Mesenchymal stem cell (in vitro differentiated cells and primary cell): ENCODE data around the gene GDF2.

ENCODE experiments used
- DNase-seq: peaks from one replicate; pipeline ENCODE4 v3.0.0-alpha.2; 2013
- H2AFZ ChIP-seq: one replicate; pipeline ENCODE4 v1.6.1; 2013; ENCODE audit warnings: low read depth, mild to moderate bottlenecking, control low read depth, inconsistent platforms, low read length, moderate library complexity
- H2AK5ac ChIP-seq: 2 replicates; pipeline ENCODE4 v1.6.1; 2013; ENCODE audit warnings: low read length, moderate library complexity, mild to moderate bottlenecking, inconsistent platforms; ENCODE audit not compliant: severe bottlenecking
- H2BK120ac ChIP-seq: one replicate; pipeline ENCODE4 v1.6.1; 2013; ENCODE audit warnings: low read depth, mild to moderate bottlenecking, inconsistent platforms, low read length, moderate library complexity
- H2BK12ac ChIP-seq, 2 experiments: one replicate each; pipeline ENCODE4 v1.6.1; 2013; ENCODE audit warnings: inconsistent platforms in 2 of 2, low read length in 2 of 2, mild to moderate bottlenecking in 2 of 2, moderate library complexity in 2 of 2, control low read depth in 1 of 2
- H2BK15ac ChIP-seq: one replicate; pipeline ENCODE4 v1.6.1; 2013; ENCODE audit warnings: mild to moderate bottlenecking, low read depth, inconsistent platforms; ENCODE audit not compliant: poor library complexity, severe bottlenecking
- H2BK5ac ChIP-seq: 2 replicates; pipeline ENCODE4 v1.6.1; 2013; ENCODE audit warnings: low read depth, mild to moderate bottlenecking, low read length, control low read depth, inconsistent platforms; ENCODE audit not compliant: poor library complexity, severe bottlenecking
- H3K14ac ChIP-seq, 2 experiments: one replicate each; pipeline ENCODE4 v1.6.1; 2013; ENCODE audit warnings: inconsistent platforms in 2 of 2, low read length in 2 of 2, control low read depth in 1 of 2, mild to moderate bottlenecking in 1 of 2, moderate library complexity in 1 of 2
- H3K18ac ChIP-seq, 2 experiments: one replicate each; pipeline ENCODE4 v1.6.1; 2013; ENCODE audit warnings: inconsistent platforms in 2 of 2, low read length in 2 of 2, control low read depth in 1 of 2, low read depth in 1 of 2, mild to moderate bottlenecking in 1 of 2
- H3K23ac ChIP-seq, 2 experiments: one replicate each; pipeline ENCODE4 v1.6.1; 2013; ENCODE audit warnings: inconsistent platforms in 2 of 2, low read length in 2 of 2, mild to moderate bottlenecking in 2 of 2, moderate library complexity in 2 of 2, control low read depth in 1 of 2
- H3K27ac ChIP-seq: 2 replicates; pipeline ENCODE4 v1.5.1; 2013; ENCODE audit warnings: mild to moderate bottlenecking, moderate library complexity, low read length, control low read depth, inconsistent platforms; ENCODE audit not compliant: poor library complexity, severe bottlenecking
- H3K27me3 ChIP-seq, 2 experiments: 2 replicates each; pipeline versions ENCODE4 v1.6.1 to v1.7.0; 2013; ENCODE audit warnings: low read length in 2 of 2, mild to moderate bottlenecking in 2 of 2, moderate library complexity in 2 of 2, control low read depth in 1 of 2, inconsistent platforms in 1 of 2; ENCODE audit not compliant: control insufficient read depth in 1 of 2, insufficient read depth in 1 of 2
- H3K36me3 ChIP-seq, 2 experiments: 2 replicates each; pipeline versions ENCODE4 v1.6.1 to v1.7.0; 2013; ENCODE audit warnings: low read length in 2 of 2, control low read depth in 1 of 2, inconsistent platforms in 1 of 2, low read depth in 1 of 2, mild to moderate bottlenecking in 1 of 2; ENCODE audit not compliant: insufficient read depth in 2 of 2, control insufficient read depth in 1 of 2
- H3K4ac ChIP-seq, 2 experiments: one replicate each; pipeline ENCODE4 v1.6.1; 2013; ENCODE audit warnings: inconsistent platforms in 2 of 2, low read length in 2 of 2, mild to moderate bottlenecking in 2 of 2, moderate library complexity in 2 of 2, control low read depth in 1 of 2, low read depth in 1 of 2
- H3K4me1 ChIP-seq: 2 replicates; pipeline ENCODE4 v1.6.1; 2013; ENCODE audit warnings: low read depth, low read length, control low read depth; ENCODE audit not compliant: control insufficient read depth, insufficient read depth
- H3K4me2 ChIP-seq: 2 replicates; pipeline ENCODE4 v1.6.1; 2013; ENCODE audit warnings: low read length, mild to moderate bottlenecking, inconsistent platforms; ENCODE audit not compliant: poor library complexity, severe bottlenecking
- H3K4me3 ChIP-seq, 2 experiments: 2 replicates each; pipeline versions ENCODE4 v1.5.1 to v1.7.0; 2013; ENCODE audit warnings: low read length in 2 of 2, mild to moderate bottlenecking in 2 of 2, control low read depth in 1 of 2, low read depth in 1 of 2; ENCODE audit not compliant: insufficient read depth in 1 of 2
- H3K79me1 ChIP-seq: replicated peaks from 2 replicates; pipeline ENCODE4 v1.6.1; 2013; ENCODE audit warnings: mild to moderate bottlenecking, control low read depth, low read length, inconsistent platforms; ENCODE audit not compliant: poor library complexity, severe bottlenecking
- H3K9ac ChIP-seq: 2 replicates; pipeline ENCODE4 v1.7.0; 2013; ENCODE audit warnings: mild to moderate bottlenecking, low read length, moderate library complexity
- H3K9me3 ChIP-seq: 2 replicates; pipeline ENCODE4 v1.7.0; 2013; ENCODE audit warnings: mild to moderate bottlenecking, low read length; ENCODE audit not compliant: control insufficient read depth
- H4K8ac ChIP-seq: one replicate; pipeline ENCODE4 v1.6.1; 2013; ENCODE audit warnings: inconsistent platforms, mild to moderate bottlenecking, low read length, moderate library complexity
- H4K91ac ChIP-seq: one replicate; pipeline ENCODE4 v1.6.1; 2013; ENCODE audit warnings: mild to moderate bottlenecking, low read length, inconsistent platforms
- WGBS: methylation state at CpG from one replicate; pipeline ENCODE4 v1.1.7; 2013; ENCODE audit warnings: mixed read lengths; 5-methylcytosine and 5-hydroxymethylcytosine counted together

The GDF2 gene

DNA sequence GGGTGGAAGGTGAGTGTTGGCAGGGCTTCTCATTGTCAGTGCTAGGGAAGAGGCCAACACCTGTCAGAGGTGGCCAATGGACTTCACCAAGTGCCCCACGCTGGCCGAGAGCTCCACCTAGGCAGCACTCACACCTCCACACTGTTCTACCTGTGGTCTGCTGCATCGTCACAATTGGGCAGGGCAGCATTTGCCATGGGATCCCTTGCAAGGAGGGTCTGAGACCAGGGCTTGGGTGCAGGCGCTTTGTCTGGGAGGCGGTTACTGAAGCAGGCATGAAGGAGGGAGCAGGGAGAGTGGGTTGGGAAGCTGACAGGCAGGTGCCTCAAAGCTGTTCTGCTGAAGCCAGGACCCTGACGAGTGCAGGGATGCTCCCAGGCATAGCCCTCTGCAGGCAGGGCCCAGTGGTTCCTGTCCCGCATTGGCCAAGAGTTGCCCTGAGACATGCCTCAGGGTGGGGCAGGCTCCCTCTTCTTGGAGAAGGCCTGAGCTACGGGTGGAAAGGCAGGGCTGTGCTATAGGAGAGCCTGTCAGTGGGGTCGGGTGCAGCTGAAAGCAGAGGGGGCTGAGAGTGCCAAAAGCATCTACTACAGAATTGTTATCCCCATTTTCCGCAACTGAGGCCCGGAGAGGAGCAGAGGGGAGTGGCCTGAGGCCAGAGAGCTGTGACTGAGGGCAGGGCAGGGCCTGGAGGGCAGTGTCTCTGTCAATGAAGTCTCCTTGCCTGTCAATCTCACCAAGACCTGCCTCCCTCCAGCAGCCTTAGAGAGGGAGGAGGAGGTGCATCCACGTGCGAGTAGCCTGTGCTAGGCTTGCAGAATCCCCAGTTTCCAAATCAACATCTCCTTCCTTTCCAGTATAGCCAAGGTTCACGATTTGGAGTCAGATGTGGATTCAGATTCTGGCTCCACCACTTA lies 29.9 kb downstream of the GDF2 start:
- no peak for DNase-seq
- H3K27ac ChIP-seq, result no peak overlapping the region
- no peaks in the 10 kb centered on the region for H3K4me1 ChIP-seq
- no peak overlapping the region for H2BK120ac ChIP-seq
- no peak overlapping the region for H3K4ac ChIP-seq
- H3K23ac ChIP-seq, result no peak overlapping the region
- no peak overlapping the region for H4K8ac ChIP-seq
- H2BK12ac ChIP-seq, result no peak overlapping the region
- no peak overlapping the region for H3K9ac ChIP-seq
- no peaks in the 10 kb centered on the region for H3K79me1 ChIP-seq
- peak overlapping the region in 1 of 2 experiments; percentile 37 for H3K14ac ChIP-seq
- no peaks in the 10 kb centered on the region for H3K36me3 ChIP-seq
- H3K18ac ChIP-seq, result no peak overlapping the region
- H2BK5ac ChIP-seq, result no peak overlapping the region
- H3K4me2 ChIP-seq, result no peak overlapping the region
- no peak overlapping the region for H4K91ac ChIP-seq
- H3K4me3 ChIP-seq, result no peak overlapping the region
- H3K9me3 ChIP-seq, result no peaks in the 10 kb centered on the region
- no peak overlapping the region for H2AFZ ChIP-seq
- peaks cover 12 to 15% of the 10 kb centered on the region in 2 experiments for H3K27me3 ChIP-seq
- H2AK5ac ChIP-seq, result no peak overlapping the region
- 75% methylated on average over 10 of the region's 14 CpGs for WGBS
- no peak overlapping the region for H2BK15ac ChIP-seq

DNA sequence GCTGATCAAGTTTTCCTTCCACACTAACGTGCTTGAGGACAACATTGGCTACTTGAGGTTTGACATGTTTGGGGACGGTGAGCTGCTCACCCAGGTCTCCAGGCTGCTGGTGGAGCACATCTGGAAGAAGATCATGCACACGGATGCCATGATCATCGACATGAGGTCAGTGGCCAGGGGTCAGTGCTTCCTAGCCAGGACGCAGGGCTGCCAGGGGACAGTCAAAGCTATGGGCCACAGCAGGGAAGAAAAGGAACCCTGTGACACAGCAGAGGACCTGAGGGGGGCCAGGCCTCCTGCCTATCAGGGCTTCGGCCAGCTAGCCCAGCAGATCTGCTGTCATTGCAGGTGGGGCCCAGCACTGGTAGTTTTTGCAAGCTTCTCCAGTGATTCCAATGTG lies 31.1 kb downstream of the GDF2 start:
- Histone ChIP-seq H3K18ac (no peak overlapping the region), H3K27me3 (peaks cover 12 to 21% of the 10 kb centered on the region in 2 experiments), H3K79me1 (no peaks in the 10 kb centered on the region), H2BK12ac (no peak overlapping the region), H4K91ac (no peak overlapping the region), H4K8ac (no peak overlapping the region), H2AFZ (no peak overlapping the region), H3K4me2 (no peak overlapping the region), H3K4ac (no peak overlapping the region), H2AK5ac (no peak overlapping the region), H3K9ac (no peak overlapping the region), H3K36me3 (no peaks in the 10 kb centered on the region), H3K4me1 (no peaks in the 10 kb centered on the region), H3K23ac (no peak overlapping the region), H2BK120ac (no peak overlapping the region), H3K14ac (no peak overlapping the region), H2BK5ac (no peak overlapping the region), H3K4me3 (no peak overlapping the region), H3K27ac (no peak overlapping the region), H3K9me3 (no peaks in the 10 kb centered on the region), H2BK15ac (no peak overlapping the region)
- DNase-seq, result no peak
- WGBS, result 88% methylated on average over 6 of the region's 6 CpGs

- H3K4me2 ChIP-seq, result no peak overlapping the region
- no peak overlapping the region for H4K91ac ChIP-seq
- no peak overlapping the region for H3K9ac ChIP-seq
- no peaks in the 10 kb centered on the region for H3K79me1 ChIP-seq
- H3K4ac ChIP-seq, result no peak overlapping the region
- H2BK120ac ChIP-seq, result no peak overlapping the region
- H4K8ac ChIP-seq, result no peak overlapping the region
- H3K18ac ChIP-seq, result no peak overlapping the region
- no peaks in the 10 kb centered on the region for H3K36me3 ChIP-seq
- H2BK15ac ChIP-seq, result no peak overlapping the region
- DNase-seq, result no peak
- no peak overlapping the region for H3K23ac ChIP-seq
- H2BK12ac ChIP-seq, result no peak overlapping the region
- H3K4me3 ChIP-seq, result no peak overlapping the region
- no peak overlapping the region for H2BK5ac ChIP-seq
- no peaks in the 10 kb centered on the region for H3K9me3 ChIP-seq
- H2AK5ac ChIP-seq, result no peak overlapping the region
- H3K14ac ChIP-seq, result no peak overlapping the region
- no peaks in the 10 kb centered on the region for H3K4me1 ChIP-seq
- H3K27ac ChIP-seq, result no peak overlapping the region
- 82% methylated on average over 4 of the region's 4 CpGs for WGBS
- H3K27me3 ChIP-seq, result peaks cover 12 to 26% of the 10 kb centered on the region in 2 experiments
- H2AFZ ChIP-seq, result no peak overlapping the region
Measured at GRCh38 chr10:47354165-47354564, 31.9 kb downstream of the GDF2 start.

DNA sequence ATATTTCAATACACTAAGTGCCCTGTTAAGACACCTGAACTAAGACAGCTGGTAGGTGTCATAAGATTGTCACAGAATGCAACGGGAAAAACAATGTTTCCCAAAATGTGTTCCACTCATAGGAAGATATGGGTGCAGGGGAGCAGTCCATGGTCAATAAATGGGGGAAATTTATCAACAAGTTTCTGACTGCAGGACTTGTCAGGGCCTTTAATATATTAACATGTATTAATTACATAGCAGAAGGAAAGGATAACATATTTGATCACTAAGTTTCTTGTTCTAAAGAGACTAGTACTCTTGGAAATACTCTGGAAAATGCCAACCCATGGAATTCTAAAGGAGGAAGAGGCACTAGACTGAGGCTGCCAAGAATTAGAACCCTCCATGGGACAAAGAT lies 32.6 kb downstream of the GDF2 start:
- H4K91ac ChIP-seq, result no peak overlapping the region
- H3K4ac ChIP-seq, result no peak overlapping the region
- no peak for DNase-seq
- no peaks in the 10 kb centered on the region for H3K36me3 ChIP-seq
- no peak overlapping the region for H3K4me2 ChIP-seq
- no peak overlapping the region for H2BK5ac ChIP-seq
- no peak overlapping the region for H2BK12ac ChIP-seq
- H3K27me3 ChIP-seq, result peaks cover 12 to 29% of the 10 kb centered on the region in 2 experiments
- no peak overlapping the region for H3K4me3 ChIP-seq
- no peaks in the 10 kb centered on the region for H3K79me1 ChIP-seq
- H2AK5ac ChIP-seq, result no peak overlapping the region
- H3K18ac ChIP-seq, result no peak overlapping the region
- no peak overlapping the region for H3K14ac ChIP-seq
- no peak overlapping the region for H2BK15ac ChIP-seq
- no peak overlapping the region for H3K23ac ChIP-seq
- no peaks in the 10 kb centered on the region for H3K4me1 ChIP-seq
- 67% methylated on average over 1 of the region's 1 CpG for WGBS
- no peak overlapping the region for H2AFZ ChIP-seq
- H3K9ac ChIP-seq, result no peak overlapping the region
- no peak overlapping the region for H4K8ac ChIP-seq
- H3K9me3 ChIP-seq, result no peaks in the 10 kb centered on the region
- no peak overlapping the region for H3K27ac ChIP-seq
- H2BK120ac ChIP-seq, result no peak overlapping the region
